ENCODE data around the gene RHCE.
"Not testable (repeated sequence)": the region's sequence is repeated elsewhere in the genome, so short reads cannot be mapped to it uniquely, and the experiment has no call there.

RHCE gene

DNA sequence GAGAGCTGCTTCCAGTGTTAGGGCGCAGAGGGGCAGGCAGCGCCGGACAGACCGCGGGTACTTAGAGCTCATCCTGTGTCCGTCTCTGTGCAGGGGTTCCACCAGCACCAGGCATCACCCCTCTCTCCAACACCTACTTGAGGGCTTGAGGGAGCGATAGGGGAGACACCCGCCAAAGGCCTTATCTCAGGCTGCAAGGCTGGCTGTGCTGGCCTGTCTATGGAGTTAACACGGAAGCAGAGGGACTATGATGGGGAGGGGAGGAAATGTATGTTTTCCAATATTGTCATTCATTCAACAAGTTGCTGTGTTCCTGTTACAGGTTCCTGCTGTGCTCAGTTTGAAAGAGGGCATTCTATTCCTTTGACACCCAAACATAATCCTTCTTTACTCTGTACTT, at the start of gene RHCE:
Gene RHCE (minus strand): TSS at position 111 of the 400 bp plus-strand sequence. CDS start 39 bp downstream, at position 72.
- not testable (repeated sequence) for DNase-seq (ENCODE audit: low read depth)

- DNase-seq (ENCODE audit: low read depth) = peak; percentile 18
These were observed 48.6 kb upstream of the RHCE start for GRCh38 chr1:25469177-25469576.

GRCh38 chr1:25468033-25468432, 47.4 kb upstream of the RHCE start:
- no peak for DNase-seq (ENCODE audit: low read depth)

GRCh38 chr1:25467616-25468015, 47.0 kb upstream of the RHCE start:
- no peak for DNase-seq (ENCODE audit: low read depth)

DNA sequence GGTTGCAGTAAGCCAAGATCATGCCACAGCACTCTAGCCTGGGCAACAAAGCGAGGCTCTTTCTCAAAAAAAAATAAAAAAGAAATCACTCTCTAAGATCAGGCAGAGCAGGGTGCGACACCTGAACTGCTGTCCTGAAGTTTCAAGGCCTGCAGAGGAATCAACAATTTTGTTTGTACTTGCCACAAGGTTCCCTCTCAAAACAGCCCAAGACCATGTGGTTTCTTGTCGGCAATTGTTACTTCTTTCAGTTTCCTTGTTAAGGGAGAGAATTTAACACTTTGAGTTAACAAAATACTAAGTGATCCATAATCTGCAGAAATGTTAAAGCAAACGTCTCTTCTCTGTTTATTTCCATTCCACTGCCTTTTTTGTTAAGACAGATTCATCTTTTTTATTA, 46.6 kb upstream of the RHCE start:
- DNase-seq (ENCODE audit: low read depth) = no peak

DNA sequence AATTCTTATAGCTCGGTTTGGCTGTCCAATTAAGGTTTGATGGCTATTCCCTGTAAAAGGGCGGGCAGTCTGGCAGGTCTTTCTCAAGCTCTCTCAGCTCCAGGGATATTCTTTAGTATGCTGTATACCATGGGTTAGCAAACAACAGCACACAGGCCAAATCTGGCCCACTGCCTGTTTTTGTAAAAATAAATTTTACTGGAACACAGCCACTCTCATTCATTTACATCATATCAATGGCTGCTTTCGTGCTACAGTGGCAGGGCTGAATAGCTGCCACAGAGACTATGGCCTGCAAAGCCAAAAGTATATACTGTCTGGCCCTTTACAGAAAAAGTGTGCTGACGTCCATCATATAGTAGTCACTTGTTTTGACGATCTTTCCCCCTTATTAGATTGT, 42.1 kb upstream of the RHCE start:
- no peak for DNase-seq (ENCODE audit: low read depth)

GRCh38 chr1:25461849-25462248, 41.2 kb upstream of the RHCE start:
- DNase-seq (ENCODE audit: low read depth) = no peak

DNA sequence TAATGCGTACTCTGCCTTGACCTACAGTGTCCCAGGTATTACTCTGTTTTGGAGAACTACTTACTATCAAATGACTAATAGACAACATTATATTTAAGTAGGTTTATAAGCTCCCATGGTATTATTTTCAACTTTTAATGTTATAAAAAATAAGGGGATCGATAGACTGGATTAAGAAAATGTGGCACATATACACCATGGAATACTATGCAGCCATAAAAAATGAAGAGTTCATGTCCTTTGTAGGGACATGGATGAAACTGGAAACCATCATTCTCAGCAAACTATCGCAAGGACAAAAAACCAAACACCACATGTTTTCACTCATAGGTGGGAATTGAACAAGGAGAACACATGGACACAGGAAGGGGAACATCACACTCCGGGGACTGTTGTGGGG, 40.2 kb upstream of the RHCE start:
- not testable (repeated sequence) for DNase-seq (ENCODE audit: low read depth)

- DNase-seq (ENCODE audit: low read depth) = no peak
These were observed 39.4 kb upstream of the RHCE start for GRCh38 chr1:25460020-25460419.

- DNase-seq (ENCODE audit: low read depth) = no peak
These were observed 38.1 kb upstream of the RHCE start for GRCh38 chr1:25458541-25459298.

DNA sequence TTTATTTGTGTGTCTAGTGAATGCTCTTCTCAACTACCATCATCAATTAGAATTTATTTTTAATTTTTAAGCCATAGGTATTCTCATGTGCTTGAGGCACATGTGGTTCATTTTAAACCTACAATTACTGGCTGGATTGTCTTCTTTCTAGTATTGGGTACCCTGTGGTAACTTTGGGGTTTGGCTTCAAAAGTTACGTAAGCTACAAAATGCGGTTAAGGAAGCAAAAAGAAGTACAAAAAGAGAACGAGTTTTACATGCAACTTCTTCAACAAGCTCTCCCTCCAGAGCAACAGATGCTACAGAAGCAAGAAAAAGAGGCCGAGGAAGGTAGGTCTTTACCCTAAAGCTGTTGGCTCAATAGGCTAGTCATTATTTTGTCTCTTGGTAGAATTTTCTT, 35.9 kb upstream of the RHCE start:
- no peak for DNase-seq (ENCODE audit: low read depth)

GRCh38 chr1:25451908-25452307, 31.3 kb upstream of the RHCE start:
- no peak for DNase-seq (ENCODE audit: low read depth)

DNA sequence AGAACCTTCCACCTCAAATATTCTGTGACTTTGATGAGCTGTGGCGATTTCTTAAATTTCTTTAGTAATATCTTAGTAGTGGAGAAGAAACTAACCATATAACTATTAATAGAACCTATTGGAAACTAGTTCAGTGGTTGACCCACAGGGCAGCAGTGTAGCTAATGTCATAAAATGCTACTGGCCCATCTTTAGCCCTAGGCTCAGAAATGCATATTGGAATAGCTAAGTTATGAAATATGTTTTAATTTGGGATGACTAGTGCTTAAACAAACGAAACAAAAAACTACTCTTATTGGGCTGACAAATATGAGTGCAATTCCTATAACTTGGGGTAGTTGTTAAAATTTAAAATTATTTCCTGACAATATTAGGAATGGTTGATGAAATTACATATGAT, 30.3 kb upstream of the RHCE start:
- no peak for DNase-seq (ENCODE audit: low read depth)

- no peak for DNase-seq (ENCODE audit: low read depth)
These were observed 26.9 kb upstream of the RHCE start for GRCh38 chr1:25447547-25447946.

- DNase-seq (ENCODE audit: low read depth) = no peak
These were observed 25.4 kb upstream of the RHCE start for GRCh38 chr1:25445993-25446538.

DNA sequence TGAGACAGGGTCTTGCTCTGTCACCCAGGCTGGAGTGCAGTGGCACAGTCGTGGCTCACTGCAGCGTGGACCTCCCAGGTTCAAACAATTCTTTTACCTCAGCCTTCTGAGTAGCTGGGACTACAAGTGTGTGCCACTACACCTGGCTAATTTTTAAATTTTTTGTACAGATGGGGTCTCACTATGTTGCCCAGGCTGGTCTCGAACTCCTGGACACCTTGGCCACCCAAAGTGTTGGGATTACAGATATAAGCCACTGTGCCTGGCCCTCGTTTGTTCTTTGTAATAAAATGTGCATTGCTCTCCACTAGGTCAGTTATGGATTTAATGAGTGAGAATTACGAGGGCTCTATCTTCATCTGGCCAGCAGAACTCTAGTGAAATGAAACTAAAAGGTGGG, 24.0 kb upstream of the RHCE start:
- DNase-seq (ENCODE audit: low read depth) = not testable (repeated sequence)

DNA sequence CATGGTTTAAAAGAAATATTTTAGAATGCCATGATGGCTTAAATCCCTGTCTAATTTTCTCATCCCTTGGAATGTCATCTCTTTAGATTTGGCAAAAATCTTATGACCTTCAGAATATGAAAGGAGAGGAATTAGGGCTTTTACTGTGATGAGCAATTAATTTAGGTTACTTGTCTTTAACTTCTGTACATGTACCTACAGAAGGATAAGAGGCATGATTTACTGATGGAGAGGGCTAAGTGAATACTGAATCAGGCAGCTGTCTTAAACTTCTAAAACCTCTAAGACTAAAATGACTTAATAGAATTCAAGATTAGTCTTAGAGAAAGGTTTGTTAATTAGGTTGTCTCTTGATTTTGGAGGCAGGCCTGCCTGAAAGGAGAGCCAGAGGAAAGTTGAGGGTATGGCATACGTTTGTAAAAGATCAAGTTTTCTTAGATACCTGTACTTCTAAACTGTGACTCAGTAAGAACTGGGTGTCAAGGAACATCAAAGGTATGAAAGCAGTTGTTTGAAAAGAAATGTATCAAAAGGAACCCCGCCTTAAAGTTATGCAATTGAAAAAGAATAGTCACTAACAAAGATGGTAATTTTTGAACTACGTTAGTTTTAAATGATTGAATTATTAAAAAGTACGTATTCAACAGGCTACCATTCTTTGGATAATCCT, 22.5 kb upstream of the RHCE start:
- no peak for DNase-seq (ENCODE audit: low read depth)

- DNase-seq (ENCODE audit: low read depth) = no peak
These were observed 21.6 kb upstream of the RHCE start for GRCh38 chr1:25442178-25442577.

DNA sequence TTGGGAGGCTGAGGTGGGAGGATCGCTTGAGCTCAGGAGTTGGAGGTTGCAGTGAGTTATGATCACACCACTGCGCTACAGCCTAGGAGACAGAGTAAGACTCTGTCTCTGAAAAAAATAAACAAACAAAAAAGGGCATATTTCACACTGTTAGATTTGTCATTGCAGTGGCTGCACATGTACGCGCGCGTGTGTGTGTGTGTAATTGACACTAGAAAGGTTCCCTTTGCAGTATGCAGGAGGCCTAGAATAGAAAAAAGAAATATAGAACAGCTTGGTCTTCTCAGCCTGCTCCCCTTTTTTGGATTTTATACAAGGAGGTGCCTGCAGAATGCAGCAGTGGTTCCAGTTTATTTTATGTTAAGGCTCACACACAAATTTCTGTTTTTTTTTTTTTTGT, 18.7 kb upstream of the RHCE start:
- no peak for DNase-seq (ENCODE audit: low read depth)

GRCh38 chr1:25437672-25438071, 17.0 kb upstream of the RHCE start:
- no peak for DNase-seq (ENCODE audit: low read depth)

GRCh38 chr1:25435397-25436108, 14.9 kb upstream of the RHCE start:
- DNase-seq (ENCODE audit: low read depth) = no peak

- no peak for DNase-seq (ENCODE audit: low read depth)
These were observed 13.0 kb upstream of the RHCE start for GRCh38 chr1:25433389-25434186.

All from GM04503 (cell line).